Astrocyte (in vitro differentiated cells and primary cell): ENCODE data around the gene LMNA. TPM values are rescaled to one million over a fixed set of nuclear protein-coding genes. Genes with fewer than 3 reads are reported as not detected.
"Not testable (repeated sequence)": the region's sequence is repeated elsewhere in the genome, so short reads cannot be mapped to it uniquely, and the experiment has no call there.

Experiments used
- DNase-seq: peaks from one replicate; pipeline ENCODE4 v3.0.0-alpha.2; 2010; ENCODE audit warnings: low read depth
- FAIRE-seq: peaks from 2 replicates; lab custom pipeline; 2011; peaks lifted over from hg19 to GRCh38; lab: Jason Lieb, UNC
- H2AFZ ChIP-seq: 2 replicates; pipeline ENCODE4 v1.6.0; 2012; ENCODE audit warnings: low read depth, low read length, inconsistent platforms
- H3K27ac ChIP-seq: 2 replicates; pipeline ENCODE4 v1.5.1; 2011; ENCODE audit warnings: low read depth, low read length, inconsistent platforms
- H3K27me3 ChIP-seq: 2 replicates; pipeline ENCODE4 v1.6.0; 2011; ENCODE audit warnings: low read length, inconsistent platforms; ENCODE audit not compliant: insufficient read depth
- H3K36me3 ChIP-seq: 2 replicates; pipeline ENCODE4 v1.5.1; 2011; ENCODE audit warnings: low read length, inconsistent platforms; ENCODE audit not compliant: insufficient read depth
- H3K4me1 ChIP-seq: 2 replicates; pipeline ENCODE4 v1.5.1; 2011; ENCODE audit warnings: low read length, inconsistent platforms; ENCODE audit not compliant: insufficient read depth
- H3K4me2 ChIP-seq: 2 replicates; pipeline ENCODE4 v1.6.0; 2012; ENCODE audit warnings: low read length, inconsistent platforms
- H3K4me3 ChIP-seq: 2 replicates; pipeline ENCODE4 v1.5.1; 2011; ENCODE audit warnings: low read depth, mild to moderate bottlenecking, low read length, inconsistent platforms; ENCODE audit not compliant: insufficient read depth
- H3K79me2 ChIP-seq: 2 replicates; pipeline ENCODE4 v1.6.0; 2012; ENCODE audit warnings: mild to moderate bottlenecking, low read length, inconsistent platforms; ENCODE audit not compliant: insufficient read depth
- H3K9ac ChIP-seq: 2 replicates; pipeline ENCODE4 v1.6.0; 2012; ENCODE audit warnings: mild to moderate bottlenecking, low read length, inconsistent platforms
- H3K9me3 ChIP-seq: 2 replicates; pipeline ENCODE4 v1.5.1; 2012; ENCODE audit warnings: low read depth, mild to moderate bottlenecking, low read length, inconsistent platforms; ENCODE audit not compliant: insufficient read depth
- H4K20me1 ChIP-seq: 2 replicates; pipeline ENCODE4 v1.6.0; 2012; ENCODE audit warnings: low read length, inconsistent platforms; ENCODE audit not compliant: insufficient read depth
- H3K27ac Mint-ChIP-seq: one replicate; pipeline ENCODE4 v1.8.0; 2021; ENCODE audit warnings: mild to moderate bottlenecking, mixed read lengths; ENCODE audit not compliant: unreplicated experiment
- H3K27me3 Mint-ChIP-seq: one replicate; pipeline ENCODE4 v1.8.0; 2021; ENCODE audit warnings: low read depth, mixed read lengths; ENCODE audit not compliant: unreplicated experiment
- H3K36me3 Mint-ChIP-seq: one replicate; pipeline ENCODE4 v1.8.0; 2021; ENCODE audit warnings: low read depth, mixed read lengths; ENCODE audit not compliant: unreplicated experiment
- H3K4me1 Mint-ChIP-seq: one replicate; pipeline ENCODE4 v1.8.0; 2021; ENCODE audit warnings: low read depth, mixed read lengths; ENCODE audit not compliant: unreplicated experiment
- H3K4me3 Mint-ChIP-seq: one replicate; pipeline ENCODE4 v1.8.0; 2021; ENCODE audit warnings: mild to moderate bottlenecking, moderate library complexity, mixed read lengths; ENCODE audit not compliant: unreplicated experiment
- H3K9me3 Mint-ChIP-seq: one replicate; pipeline ENCODE4 v1.8.0; 2021; ENCODE audit warnings: mild to moderate bottlenecking, mixed read lengths; ENCODE audit not compliant: unreplicated experiment
- total RNA-seq: library from RNA; stranded (reverse); gene quantifications from 2 replicates; pipeline ENCODE4 v1.2.1, GENCODE V29; 2021

The LMNA gene
- total RNA-seq, 1 donor from 2014 or later, result 464 TPM

GRCh38 chr1:156186347-156187177 is 72.1 kb downstream of the LMNA start:
- not testable (repeated sequence) for DNase-seq, H3K9me3 Mint-ChIP-seq, H3K27me3 ChIP-seq, H3K27ac ChIP-seq, H4K20me1 ChIP-seq, H3K79me2 ChIP-seq, H3K27ac Mint-ChIP-seq, H3K4me1 ChIP-seq, H3K4me1 Mint-ChIP-seq, H3K4me2 ChIP-seq, FAIRE-seq, H3K36me3 Mint-ChIP-seq, H3K27me3 Mint-ChIP-seq, H3K4me3 ChIP-seq, H3K4me3 Mint-ChIP-seq, H3K36me3 ChIP-seq, H3K9me3 ChIP-seq, H2AFZ ChIP-seq, H3K9ac ChIP-seq

Other genes with a start within 250 kb of the LMNA start
- gene RIT1, start 203.4 kb upstream of the LMNA start, total RNA-seq, result 59.4 and 63.2 TPM in 2 replicates
- gene KHDC4, start 180.3 kb upstream of the LMNA start, total RNA-seq, result 44.6 and 48.2 TPM in 2 replicates
- not detected in 2 replicates for gene RXFP4, start 173.1 kb upstream of the LMNA start, total RNA-seq
- 98.3 and 99.3 TPM in 2 replicates for gene ARHGEF2, start 136.2 kb upstream of the LMNA start, total RNA-seq
- gene SSR2, start 93.8 kb upstream of the LMNA start, total RNA-seq, result 236 and 244 TPM in 2 replicates
- gene UBQLN4, start 60.9 kb upstream of the LMNA start, total RNA-seq, result 33.5 and 40.0 TPM in 2 replicates
- 60.1 and 62.6 TPM in 2 replicates for gene LAMTOR2, start 59.9 kb upstream of the LMNA start, total RNA-seq
- 0.99 and 3.1 TPM in 2 replicates for gene RAB25, start 53.6 kb upstream of the LMNA start, total RNA-seq
- gene MEX3A, start 32.2 kb upstream of the LMNA start, total RNA-seq, result 32.9 and 37.6 TPM in 2 replicates
- gene SEMA4A, start 38.9 kb downstream of the LMNA start, total RNA-seq, result 0.66 and 1.1 TPM in 2 replicates
- 21.3 and 21.7 TPM in 2 replicates for gene SLC25A44, start 79.4 kb downstream of the LMNA start, total RNA-seq
- gene PMF1, start 98.3 kb downstream of the LMNA start, total RNA-seq, result 28.9 and 29.9 TPM in 2 replicates
- gene BGLAP, start 127.5 kb downstream of the LMNA start, total RNA-seq, result 0.66 TPM in 1 of 2 replicates, not detected in the other
- gene PAQR6, start 133.3 kb downstream of the LMNA start, total RNA-seq, result 6.4 and 7.2 TPM in 2 replicates
- gene SMG5, start 168.1 kb downstream of the LMNA start, total RNA-seq, result 75.6 and 81.4 TPM in 2 replicates
- 3.0 and 3.2 TPM in 2 replicates for gene TMEM79, start 169.6 kb downstream of the LMNA start, total RNA-seq
- 43.6 and 52.5 TPM in 2 replicates for gene GLMP, start 181.0 kb downstream of the LMNA start, total RNA-seq
- 0.34 TPM in 1 of 2 replicates, not detected in the other for gene VHLL, start 184.6 kb downstream of the LMNA start, total RNA-seq
- gene CCT3, start 223.6 kb downstream of the LMNA start, total RNA-seq, result 343 and 360 TPM in 2 replicates
- 1.0 and 1.2 TPM in 2 replicates for gene TSACC, start 223.8 kb downstream of the LMNA start, total RNA-seq